KMS-11 (cell line): Measurements from ENCODE around the gene CPA5.

ENCODE experiments used
- H2AFZ ChIP-seq: fragments of 200-600 bp; sonication (generic); 2 replicates; pipeline ENCODE4 v1.6.1; 2016; ENCODE audit warnings: antibody characterized with exemption, mixed run types, low read depth
- H3K27ac ChIP-seq: fragments of 200-600 bp; sonication (generic); 2 replicates; pipeline ENCODE4 v1.6.1; 2016; ENCODE audit warnings: mild to moderate bottlenecking, mixed run types
- H3K27me3 ChIP-seq: fragments of 200-600 bp; sonication (generic); 2 replicates; pipeline ENCODE4 v1.6.1; 2017; ENCODE audit warnings: mild to moderate bottlenecking, low read depth, mixed run types, moderate library complexity; ENCODE audit not compliant: insufficient read depth
- H3K36me3 ChIP-seq: fragments of 200-600 bp; sonication (generic); 2 replicates; pipeline ENCODE4 v1.6.1; 2017; ENCODE audit warnings: mild to moderate bottlenecking, mixed run types; ENCODE audit not compliant: insufficient read depth
- H3K4me1 ChIP-seq: fragments of 200-600 bp; sonication (generic); 2 replicates; pipeline ENCODE4 v1.6.1; 2016; ENCODE audit warnings: mild to moderate bottlenecking, low read depth, mixed run types; ENCODE audit not compliant: poor library complexity, severe bottlenecking
- H3K4me2 ChIP-seq: fragments of 200-600 bp; sonication (generic); 2 replicates; pipeline ENCODE4 v1.7.0; 2016; ENCODE audit warnings: mild to moderate bottlenecking, mixed run types
- H3K4me3 ChIP-seq: fragments of 200-600 bp; sonication (generic); IDR thresholded peaks from 2 replicates; pipeline ENCODE4 v1.6.1; 2017; ENCODE audit warnings: low read depth, low read length, mixed read lengths; ENCODE audit not compliant: insufficient read depth
- H3K79me2 ChIP-seq: fragments of 200-600 bp; sonication (generic); 2 replicates; pipeline ENCODE4 v1.6.1; 2016; ENCODE audit warnings: low read depth, mixed run types; ENCODE audit not compliant: insufficient read depth
- H3K9ac ChIP-seq: fragments of 200-600 bp; sonication (generic); 2 replicates; pipeline ENCODE4 v1.6.1; 2016; ENCODE audit warnings: mild to moderate bottlenecking, mixed run types
- H4K20me1 ChIP-seq: fragments of 200-600 bp; sonication (generic); 2 replicates; pipeline ENCODE4 v1.6.1; 2016; ENCODE audit warnings: mild to moderate bottlenecking, mixed run types; ENCODE audit not compliant: insufficient read depth
- TF ChIP-seq, protein P1 (sequence below): fragments of 200-600 bp; sonication (generic); conservative IDR thresholded peaks from 2 replicates; pipeline ENCODE4 v1.6.1; 2017; ENCODE audit warnings: low read depth, mild to moderate bottlenecking, antibody characterized with exemption, low read length, moderate library complexity, mixed read lengths

The CPA5 gene, protein sequence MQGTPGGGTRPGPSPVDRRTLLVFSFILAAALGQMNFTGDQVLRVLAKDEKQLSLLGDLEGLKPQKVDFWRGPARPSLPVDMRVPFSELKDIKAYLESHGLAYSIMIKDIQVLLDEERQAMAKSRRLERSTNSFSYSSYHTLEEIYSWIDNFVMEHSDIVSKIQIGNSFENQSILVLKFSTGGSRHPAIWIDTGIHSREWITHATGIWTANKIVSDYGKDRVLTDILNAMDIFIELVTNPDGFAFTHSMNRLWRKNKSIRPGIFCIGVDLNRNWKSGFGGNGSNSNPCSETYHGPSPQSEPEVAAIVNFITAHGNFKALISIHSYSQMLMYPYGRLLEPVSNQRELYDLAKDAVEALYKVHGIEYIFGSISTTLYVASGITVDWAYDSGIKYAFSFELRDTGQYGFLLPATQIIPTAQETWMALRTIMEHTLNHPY

DNA sequence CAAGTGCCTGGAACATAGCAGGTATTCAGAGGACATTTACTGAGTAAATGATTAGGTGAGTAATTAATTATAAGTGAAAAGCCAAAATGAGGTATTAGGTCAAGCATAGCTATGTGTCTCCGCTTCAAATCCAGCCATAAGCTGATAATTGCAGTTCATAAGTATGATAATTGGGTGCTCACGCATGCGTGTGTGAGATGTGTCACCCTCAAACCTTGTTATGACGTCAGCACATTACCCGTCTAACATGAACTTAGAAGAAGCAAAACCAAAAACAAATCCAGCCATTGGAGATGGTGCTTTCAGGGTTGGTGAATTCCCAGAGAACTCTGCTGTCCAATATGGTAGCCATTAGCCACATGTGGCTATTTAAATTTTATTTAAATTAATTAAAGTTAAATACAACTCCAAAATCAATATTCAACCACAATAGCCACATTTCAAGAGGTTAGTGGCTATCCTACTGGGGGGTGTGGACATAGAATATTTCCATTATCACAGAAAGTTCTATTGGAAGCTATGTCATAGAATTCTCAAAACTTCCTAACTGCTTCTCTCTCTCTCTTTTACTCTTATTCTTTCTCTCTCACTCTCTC lies at the start of gene CPA5:
CPA5 (plus strand) TSS at position 546 of the 596 bp plus-strand sequence. CDS start 1,670 bp downstream, outside the sequence.
- no peak within 1 kb of the TSS for H3K4me2 ChIP-seq
- no peak within 1 kb of the TSS for H2AFZ ChIP-seq
- no peaks in the 10 kb centered on the region for H3K79me2 ChIP-seq
- H3K27me3 ChIP-seq, result no peaks in the 10 kb centered on the region
- no peaks in the 10 kb centered on the region for H3K4me1 ChIP-seq
- no peak within 1 kb of the TSS for H3K4me3 ChIP-seq
- no peaks in the 10 kb centered on the region for H3K36me3 ChIP-seq
- TF ChIP-seq, protein P1, sequence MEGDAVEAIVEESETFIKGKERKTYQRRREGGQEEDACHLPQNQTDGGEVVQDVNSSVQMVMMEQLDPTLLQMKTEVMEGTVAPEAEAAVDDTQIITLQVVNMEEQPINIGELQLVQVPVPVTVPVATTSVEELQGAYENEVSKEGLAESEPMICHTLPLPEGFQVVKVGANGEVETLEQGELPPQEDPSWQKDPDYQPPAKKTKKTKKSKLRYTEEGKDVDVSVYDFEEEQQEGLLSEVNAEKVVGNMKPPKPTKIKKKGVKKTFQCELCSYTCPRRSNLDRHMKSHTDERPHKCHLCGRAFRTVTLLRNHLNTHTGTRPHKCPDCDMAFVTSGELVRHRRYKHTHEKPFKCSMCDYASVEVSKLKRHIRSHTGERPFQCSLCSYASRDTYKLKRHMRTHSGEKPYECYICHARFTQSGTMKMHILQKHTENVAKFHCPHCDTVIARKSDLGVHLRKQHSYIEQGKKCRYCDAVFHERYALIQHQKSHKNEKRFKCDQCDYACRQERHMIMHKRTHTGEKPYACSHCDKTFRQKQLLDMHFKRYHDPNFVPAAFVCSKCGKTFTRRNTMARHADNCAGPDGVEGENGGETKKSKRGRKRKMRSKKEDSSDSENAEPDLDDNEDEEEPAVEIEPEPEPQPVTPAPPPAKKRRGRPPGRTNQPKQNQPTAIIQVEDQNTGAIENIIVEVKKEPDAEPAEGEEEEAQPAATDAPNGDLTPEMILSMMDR, result no peak
- no peak within 1 kb of the TSS for H3K9ac ChIP-seq
- H3K27ac ChIP-seq, result no peak within 1 kb of the TSS
- no peaks in the 10 kb centered on the region for H4K20me1 ChIP-seq

DNA sequence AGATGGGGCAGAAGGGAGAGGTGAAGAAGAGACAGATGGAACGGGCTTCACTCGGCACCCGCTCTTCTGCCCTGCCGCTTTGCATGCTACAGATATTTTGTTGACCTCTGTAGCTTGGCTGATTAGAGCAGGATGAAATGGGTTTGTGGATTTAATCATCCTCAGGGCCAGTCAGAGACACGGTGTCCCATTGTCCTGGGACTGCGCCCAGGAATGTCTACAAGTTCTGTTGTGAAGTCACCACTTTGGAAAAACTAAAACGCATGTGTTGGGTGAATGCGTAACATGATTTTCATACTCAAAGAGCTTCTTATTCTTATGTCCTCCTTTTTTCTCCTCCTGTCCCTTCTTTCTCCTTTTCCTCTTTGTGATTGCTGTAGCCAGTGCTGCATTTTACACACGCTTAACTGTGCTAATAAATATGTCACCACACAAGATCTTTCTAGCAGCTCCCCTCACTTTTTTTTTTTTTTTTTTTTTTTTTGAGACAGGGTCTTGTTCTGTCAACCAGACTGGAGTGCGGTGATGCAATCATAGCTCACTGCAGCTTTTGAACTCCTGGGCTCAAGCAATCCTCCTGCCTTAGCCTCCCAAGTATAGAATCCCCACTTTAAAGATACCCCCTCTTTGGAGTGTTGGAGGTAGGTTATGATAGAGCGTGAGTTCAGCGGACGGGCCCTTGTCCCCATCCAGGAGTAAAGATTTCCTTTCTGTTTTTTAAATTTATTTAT lies 48.2 kb upstream of the CPA5 start:
- Histone ChIP-seq H3K27me3 (no peaks in the 10 kb centered on the region), H3K27ac (no peak overlapping the region), H3K4me3 (no peak overlapping the region), H3K4me1 (no peaks in the 10 kb centered on the region), H4K20me1 (no peaks in the 10 kb centered on the region), H3K4me2 (no peak overlapping the region), H2AFZ (no peak overlapping the region), H3K9ac (no peak overlapping the region), H3K79me2 (no peaks in the 10 kb centered on the region), H3K36me3 (no peaks in the 10 kb centered on the region)
- TF ChIP-seq, protein P1, result no peak

DNA sequence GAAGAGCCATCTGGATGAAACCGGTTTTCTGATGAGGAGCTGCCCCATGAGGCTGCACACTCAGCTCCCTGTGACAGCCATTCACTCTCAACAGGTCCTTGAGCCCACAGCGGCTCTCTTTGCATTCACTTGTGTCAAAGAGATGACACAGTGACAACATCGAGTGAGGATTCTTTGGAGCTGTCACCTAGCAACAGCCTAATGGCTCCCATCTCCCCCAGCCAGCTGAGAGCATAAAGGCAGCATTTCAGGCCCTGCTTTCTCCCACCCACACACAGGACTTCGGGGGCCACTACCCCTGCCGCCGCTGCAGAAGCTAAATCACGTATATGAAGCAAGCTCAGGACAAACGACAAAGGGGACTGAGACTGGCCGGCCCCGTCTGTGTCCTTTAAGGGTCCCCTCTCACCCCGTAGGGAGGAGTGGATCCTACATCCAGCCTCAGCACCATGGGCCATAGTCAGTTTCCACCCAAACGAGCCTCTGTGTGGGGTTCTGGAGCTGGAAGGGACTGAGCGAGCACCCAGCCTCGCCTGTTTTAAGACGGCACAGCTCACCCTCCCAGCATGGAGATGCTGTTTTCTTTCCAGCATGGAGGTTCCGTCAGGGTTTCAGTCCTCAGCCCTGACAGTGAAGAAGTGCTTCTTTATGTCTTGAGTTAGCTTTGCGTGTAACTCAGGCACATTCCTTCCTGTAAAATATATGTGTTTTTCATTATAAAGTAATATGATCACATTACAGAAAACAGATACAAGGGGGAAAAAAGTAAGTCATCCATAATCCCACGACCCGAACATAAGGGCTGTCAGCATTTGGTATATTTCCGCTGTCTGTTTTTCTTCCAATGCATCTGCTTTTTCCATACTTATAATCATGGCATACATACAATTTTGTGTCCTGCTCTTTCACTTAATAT lies 46.7 kb upstream of the CPA5 start:
- Histone ChIP-seq H3K4me3 (no peak overlapping the region), H3K4me1 (no peaks in the 10 kb centered on the region), H3K27me3 (no peaks in the 10 kb centered on the region), H4K20me1 (no peaks in the 10 kb centered on the region), H3K27ac (no peak overlapping the region), H2AFZ (no peak overlapping the region), H3K9ac (no peak overlapping the region), H3K36me3 (no peaks in the 10 kb centered on the region), H3K79me2 (no peaks in the 10 kb centered on the region), H3K4me2 (no peak overlapping the region)
- TF ChIP-seq, protein P1, result no peak
